GM18507 (cell line): ENCODE data around the gene OCSTAMP.
A peak's percentile ranks its signal among the peaks of the same experiment; 100 is the strongest.

Source experiments
- DNase-seq: peaks from one replicate; pipeline ENCODE4 v3.0.0; 2011; ENCODE audit warnings: low read depth; ENCODE audit not compliant: insufficient read length; ENCODE audit errors: extremely low spot score
- FAIRE-seq: peaks from 2 replicates; lab custom pipeline; 2011; peaks lifted over from hg19 to GRCh38; lab: Jason Lieb, UNC

OCSTAMP gene

DNA sequence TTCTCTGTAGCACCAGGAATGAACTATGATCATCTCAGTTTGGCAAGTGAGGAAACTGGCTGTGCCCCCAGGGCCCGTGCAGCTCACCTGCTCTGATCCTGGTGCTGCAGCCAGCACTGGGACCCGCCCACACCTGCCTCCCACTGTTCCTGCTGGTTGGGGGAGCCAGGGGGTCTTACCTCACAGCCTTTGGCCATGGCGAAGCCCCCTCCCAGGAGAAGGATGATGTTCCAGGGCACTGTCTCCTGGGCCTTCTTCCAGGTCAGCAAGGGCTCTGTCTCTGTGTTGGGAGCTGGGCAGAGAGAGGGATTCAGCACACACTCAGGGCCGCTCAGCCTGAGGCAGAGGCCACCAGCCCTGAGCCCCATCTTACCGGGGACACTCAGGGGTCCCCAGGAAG, 24.9 kb upstream of the OCSTAMP start:
- FAIRE-seq: no peak
- no peak for DNase-seq

DNA sequence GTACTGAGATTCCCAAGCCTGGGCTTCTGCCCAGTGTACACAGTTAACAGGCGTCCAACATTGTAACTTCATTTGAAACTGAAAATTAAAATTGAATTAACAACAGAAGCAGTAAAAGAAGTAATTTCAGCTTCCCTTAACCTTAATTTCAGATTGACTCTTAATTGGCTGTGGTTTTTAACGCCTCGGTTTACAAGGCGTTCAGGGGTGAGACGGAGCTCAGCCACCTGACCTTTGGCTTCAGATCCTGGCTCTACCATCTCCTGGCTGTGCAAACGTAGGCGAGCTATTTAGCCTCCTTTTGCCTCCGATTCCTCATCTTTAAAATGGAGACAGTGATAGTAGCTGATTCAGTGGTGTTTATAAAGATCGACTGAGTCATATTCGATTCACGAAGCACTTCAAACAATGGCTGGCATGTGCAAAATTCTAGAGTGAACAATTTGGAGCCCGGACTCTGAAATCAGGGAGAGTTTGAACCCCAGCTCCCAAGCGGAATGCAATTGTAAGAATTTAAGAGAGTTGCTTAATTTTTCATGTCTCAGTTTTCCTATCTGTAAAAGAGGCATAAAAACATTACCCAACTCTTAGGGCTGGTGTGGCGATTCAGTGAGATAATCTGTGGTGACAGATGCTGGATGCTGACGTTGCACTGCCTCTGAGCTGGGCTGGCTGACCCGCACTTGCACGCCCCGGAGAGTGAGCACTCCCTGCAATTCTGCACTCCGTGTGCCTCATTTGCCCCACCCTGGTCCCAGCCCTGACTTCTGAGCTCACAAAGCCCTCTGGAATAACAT, 23.5 kb upstream of the OCSTAMP start:
- no peak for FAIRE-seq
- DNase-seq: no peak

- DNase-seq: no peak
- no peak for FAIRE-seq
Observed at GRCh38 chr20:46573234-46573633, 22.8 kb upstream of the OCSTAMP start.

DNA sequence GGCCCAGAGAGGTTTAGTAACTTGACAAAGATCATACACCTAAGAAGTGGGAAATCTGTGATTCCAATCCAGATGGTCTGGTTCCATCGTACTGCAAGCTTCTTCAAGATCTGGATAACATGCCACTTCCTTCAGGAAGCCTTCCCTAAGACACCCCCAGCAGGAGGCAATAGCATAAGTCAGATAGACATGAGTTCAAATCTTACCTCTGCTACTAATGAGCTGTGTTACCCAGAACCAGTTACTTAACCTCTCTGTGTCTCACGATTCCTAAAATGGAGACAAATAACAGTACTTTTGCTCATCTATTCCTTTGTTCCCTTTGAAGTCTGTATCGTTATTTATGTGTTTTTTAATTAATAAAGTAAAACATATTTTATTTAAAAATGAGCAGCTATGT, 22.3 kb upstream of the OCSTAMP start:
- no peak for DNase-seq
- FAIRE-seq: no peak

- DNase-seq (no peak), FAIRE-seq (no peak)
Observed at GRCh38 chr20:46572153-46572552, 21.7 kb upstream of the OCSTAMP start.

DNA sequence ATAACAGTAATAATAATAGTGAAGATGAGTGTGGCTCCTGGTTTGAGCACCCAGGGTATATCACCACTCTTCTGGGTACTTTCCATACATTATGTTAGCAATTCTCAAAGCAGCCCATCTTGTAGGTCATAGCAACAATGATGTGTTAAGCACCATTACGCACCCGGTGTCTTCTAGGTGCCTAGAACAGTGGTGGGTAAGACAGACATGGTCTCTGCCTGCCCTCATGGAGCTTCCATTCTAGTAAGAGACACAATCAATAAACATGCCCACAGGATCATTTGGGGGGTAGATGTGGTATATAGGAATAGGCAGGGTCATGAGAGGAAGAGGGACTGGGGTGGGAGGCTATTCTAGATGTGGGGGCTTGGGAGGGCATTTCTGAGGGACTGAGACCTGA, 21.0 kb upstream of the OCSTAMP start:
- FAIRE-seq (no peak), DNase-seq (no peak)

DNA sequence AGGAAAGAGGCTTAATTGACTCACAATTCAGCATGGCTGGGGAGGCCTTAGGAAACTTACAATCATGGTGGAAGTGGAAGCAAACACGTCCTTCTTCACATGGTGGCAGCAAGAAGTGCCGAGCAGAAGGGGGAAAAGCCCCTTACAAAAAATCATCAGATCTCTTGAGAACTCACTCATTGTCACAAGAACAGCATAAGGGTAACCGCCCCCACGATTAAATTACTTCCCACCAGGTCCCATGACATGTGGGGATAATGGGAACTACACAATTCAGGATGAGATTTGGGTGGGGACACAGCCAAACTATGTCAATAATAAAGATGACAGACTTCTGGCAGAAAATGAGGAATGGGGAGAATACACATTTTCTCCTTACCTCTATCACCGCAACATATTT, 20.5 kb upstream of the OCSTAMP start:
- FAIRE-seq (no peak), DNase-seq (no peak)

GRCh38 chr20:46569961-46570360, 19.5 kb upstream of the OCSTAMP start:
- FAIRE-seq (no peak), DNase-seq (no peak)

DNA sequence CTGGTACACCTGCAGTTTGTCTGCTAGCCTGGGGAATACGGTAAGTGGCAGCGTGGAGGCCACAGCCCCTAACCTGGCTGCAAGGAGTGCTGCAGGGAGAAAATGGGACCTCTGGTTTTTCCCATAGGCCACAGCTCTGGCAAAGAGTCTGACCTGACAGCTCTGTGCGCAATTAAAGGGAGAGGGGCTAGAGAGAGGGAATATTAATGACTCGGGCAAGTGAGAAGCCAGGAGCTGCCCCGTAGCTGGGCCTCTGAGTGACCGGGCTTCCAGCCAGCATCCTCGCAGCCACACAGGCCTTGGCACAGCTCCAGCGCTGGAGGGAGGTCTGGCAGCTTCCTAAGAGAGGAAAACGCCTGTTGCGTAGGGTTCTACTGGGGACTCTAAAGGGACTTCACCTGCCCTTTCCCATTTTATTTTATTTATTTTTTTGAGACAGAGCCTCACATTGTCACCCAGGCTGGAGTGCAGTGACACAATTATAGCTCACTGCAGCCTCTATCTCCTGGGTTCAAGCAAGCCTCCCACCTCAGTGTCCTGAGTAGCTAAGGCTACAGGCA, 18.2 kb upstream of the OCSTAMP start:
- FAIRE-seq (no peak), DNase-seq (no peak)

DNA sequence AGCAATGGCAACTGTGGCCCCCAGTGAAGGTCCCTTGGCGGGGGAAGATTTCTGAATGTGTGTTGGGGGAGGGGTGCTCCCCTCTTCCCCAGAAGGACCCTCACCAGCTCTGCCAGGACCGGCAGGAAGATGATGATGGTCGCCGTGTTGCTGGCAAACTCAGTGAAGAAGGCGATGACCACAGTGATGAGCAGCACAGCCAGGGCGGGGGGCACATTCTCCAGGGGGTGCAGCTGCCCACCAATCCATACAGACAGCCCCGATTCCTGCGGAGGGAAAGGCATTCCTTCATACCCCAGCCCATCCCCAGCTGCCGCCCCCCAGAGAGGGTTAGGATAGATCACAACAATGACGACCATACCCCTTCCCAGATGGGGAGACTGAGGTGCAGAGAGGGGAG, 15.7 kb upstream of the OCSTAMP start:
- FAIRE-seq (no peak), DNase-seq (no peak)

GRCh38 chr20:46564241-46564957, 13.9 kb upstream of the OCSTAMP start:
- no peak for DNase-seq
- FAIRE-seq: no peak

DNA sequence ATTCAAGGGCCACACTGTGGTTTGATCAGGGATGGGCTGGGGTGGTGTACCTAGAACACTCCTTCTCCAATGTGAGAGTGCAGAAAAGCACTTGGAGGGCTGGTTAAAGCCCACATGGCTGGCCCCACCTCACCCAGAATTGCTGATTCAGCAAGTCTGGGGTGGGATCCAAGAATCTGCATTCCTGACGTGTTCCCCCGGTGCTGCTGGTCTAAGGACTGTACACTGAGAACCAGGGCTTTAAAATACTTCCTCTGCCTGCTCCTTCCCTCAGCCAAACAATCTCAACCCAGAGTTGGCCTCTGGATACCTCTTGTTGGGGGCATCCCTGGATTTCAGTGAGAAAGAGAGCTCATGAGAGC, 13.4 kb upstream of the OCSTAMP start:
- FAIRE-seq (no peak), DNase-seq (no peak)

DNA sequence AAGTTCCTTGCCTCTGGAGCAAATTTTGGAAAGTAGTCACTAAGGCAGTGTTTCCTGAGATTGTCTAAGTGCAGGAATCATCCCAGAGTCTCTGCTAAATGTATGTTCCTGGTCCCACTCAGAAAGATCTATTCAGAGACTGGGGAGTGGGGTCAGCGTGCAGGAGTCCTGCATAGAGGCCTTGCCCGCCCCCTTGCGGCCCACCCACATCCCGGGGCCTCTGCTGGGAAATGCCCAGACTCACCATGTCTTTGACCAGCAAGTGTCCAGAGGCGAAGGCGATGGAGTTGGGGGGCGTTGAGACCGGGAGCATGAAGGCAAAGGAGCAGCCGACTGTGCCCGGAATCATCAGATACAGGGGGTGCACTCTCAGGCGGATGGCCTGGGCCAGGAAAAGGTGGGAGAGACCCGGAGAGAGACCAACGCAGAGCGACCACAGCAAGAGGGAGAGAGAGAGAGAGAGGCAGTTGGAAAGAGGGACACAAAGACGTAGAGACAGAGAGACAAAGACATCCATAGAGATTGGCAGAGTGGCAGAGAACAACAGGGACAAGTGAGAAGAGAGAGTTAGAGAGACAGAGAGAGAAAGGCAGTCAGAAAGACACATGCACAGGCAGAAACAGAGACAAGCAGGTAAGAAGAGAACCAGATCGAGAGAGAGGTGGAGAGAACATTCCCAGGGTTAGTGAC, 12.9 kb upstream of the OCSTAMP start:
- DNase-seq (no peak), FAIRE-seq (no peak)

GRCh38 chr20:46562373-46563169, 12.1 kb upstream of the OCSTAMP start:
- peak; percentile 95 for FAIRE-seq
- peak; percentile 67 for DNase-seq

DNA sequence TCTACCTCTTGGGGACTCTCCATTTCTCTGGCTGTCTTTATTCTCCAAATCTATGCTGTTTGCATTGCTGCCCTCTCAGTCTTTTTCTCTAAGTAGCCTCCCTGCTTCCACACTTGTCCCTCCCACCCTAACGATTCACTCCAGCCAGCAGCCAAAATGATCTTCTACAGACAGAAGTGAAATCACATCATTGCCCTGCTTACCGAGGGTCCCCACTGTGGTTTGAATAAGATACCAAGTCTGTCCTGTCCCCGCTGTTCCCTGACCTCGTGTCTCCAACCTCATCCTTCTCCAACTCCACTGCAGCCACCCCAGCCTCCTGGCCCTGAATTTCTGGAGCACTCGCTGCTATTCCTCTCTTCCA, 11.5 kb upstream of the OCSTAMP start:
- FAIRE-seq (no peak), DNase-seq (no peak)

DNA sequence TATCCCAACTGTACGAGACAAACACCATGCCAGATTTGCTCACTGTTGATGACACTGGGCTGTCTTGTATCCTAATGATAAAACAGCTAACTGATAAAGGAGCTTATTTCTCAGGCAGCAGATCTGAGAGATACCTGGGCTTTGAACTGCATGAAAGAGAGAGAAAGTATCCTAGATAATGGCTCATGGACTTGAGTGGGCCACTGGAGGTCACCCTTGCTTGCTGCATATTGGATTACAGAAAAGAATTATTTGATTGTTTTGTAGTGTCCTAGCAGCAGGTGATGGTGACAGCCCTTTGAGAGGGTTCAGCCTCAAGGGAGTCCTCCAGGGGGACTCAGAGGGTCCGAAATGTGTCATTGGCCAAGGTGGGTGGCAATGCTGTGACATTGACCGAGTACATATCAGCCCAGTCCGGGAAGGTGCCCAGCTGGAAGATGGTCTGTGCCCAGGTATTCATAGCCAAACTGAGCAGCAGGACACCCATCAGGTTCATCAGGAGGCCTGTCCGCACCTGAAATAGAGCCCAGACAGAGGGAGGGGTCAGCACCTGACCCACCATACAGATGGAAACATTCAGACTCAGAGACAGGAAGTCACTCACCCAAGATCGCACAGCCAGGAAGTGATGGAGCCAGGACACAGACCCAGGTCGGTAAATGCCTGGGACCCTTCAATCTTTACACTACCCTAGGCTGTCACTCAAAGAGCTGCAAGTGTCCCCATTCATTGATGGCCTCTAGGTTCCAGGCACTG, 9.4 kb upstream of the OCSTAMP start:
- no peak for FAIRE-seq
- DNase-seq: no peak

DNA sequence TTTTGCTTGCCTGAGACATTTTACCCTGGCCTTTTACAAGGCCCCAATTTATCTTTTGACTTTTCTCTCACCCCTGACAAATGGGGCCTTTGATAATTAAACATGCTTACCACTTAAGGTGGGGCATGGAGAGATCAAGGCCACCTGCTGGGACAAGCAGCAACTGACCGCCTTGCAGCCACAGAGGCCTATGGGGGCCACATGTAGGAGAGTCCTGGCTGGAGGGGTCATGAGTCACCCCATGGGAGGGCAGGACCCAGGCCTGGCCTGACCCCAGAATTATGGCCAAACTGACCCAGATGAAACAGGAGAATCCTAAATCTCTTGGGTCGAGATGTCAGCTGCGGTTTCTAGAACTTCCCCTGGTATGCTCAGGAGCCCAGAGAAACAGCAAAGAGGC, 8.5 kb upstream of the OCSTAMP start:
- no peak for DNase-seq
- no peak for FAIRE-seq

- FAIRE-seq (no peak), DNase-seq (no peak)
Observed at GRCh38 chr20:46558511-46558959, 8.1 kb upstream of the OCSTAMP start.
